ENCODE results near the gene PYGM.
A peak's percentile ranks its signal among the peaks of the same experiment; 100 is the strongest.

DNA sequence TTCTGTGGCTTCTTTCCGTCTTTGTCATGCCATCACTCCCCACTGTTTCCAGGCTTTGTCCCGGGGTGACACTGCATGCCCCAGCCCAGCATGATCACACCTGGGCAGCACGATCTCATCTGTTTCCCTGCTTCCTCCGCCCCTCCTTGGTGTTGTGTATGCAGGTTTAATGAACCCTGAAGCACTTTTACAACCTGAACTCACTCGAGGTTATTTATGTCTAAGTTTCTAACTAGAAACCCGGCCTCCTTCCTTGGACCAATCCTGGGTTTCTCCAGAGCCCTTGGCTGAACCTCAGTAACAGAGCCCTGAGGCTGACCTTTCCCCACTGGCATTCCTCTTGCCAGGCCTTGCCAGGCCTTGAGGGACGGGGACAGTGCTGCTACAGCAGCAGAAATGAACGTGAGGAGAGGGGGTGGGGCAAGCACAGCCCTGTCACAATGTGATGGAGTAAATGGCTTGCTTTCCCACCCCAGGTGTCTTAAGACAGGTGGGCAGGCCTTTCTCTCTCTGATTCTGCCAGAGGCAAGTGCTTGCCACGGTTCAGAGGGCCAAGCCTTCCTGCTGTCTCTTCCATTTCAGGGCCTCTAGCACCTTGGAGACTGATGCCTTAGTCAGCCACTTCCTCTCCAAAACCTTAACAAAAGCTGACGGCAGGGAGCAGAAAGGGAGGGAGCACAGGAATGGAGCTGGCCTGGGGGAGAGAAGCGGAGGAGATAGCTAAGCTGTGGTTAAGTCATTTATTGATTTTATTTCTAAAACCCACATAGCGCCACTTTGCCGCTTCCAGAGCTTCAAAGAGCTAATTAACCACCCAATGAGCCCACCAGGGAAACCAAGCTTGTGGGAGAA is 3.1 kb upstream of the PYGM start:
- TF ChIP-seq, protein P1, sequence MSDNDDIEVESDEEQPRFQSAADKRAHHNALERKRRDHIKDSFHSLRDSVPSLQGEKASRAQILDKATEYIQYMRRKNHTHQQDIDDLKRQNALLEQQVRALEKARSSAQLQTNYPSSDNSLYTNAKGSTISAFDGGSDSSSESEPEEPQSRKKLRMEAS (IDR thresholded peaks at IDR 0.05; ENCODE audit: insufficient read depth, insufficient read length), result no peak
- TF ChIP-seq POLR2A (IDR thresholded peaks at IDR 0.05; ENCODE audit: low read depth, low read length) (no peak), MYC (IDR thresholded peaks at IDR 0.05; ENCODE audit: low read depth, low read length) (no peak), EZH2 (IDR thresholded peaks at IDR 0.05; ENCODE audit: borderline replicate concordance, low read depth, low read length, severe bottlenecking) (no peak), FOS (IDR thresholded peaks at IDR 0.05; ENCODE audit: borderline replicate concordance, insufficient read depth, low read length) (no peak), POLR2AphosphoS5 (IDR thresholded peaks at IDR 0.05; ENCODE audit: insufficient read depth, low read depth, low read length) (peak; percentile 17), JUN (IDR thresholded peaks at IDR 0.05; ENCODE audit: borderline replicate concordance, insufficient read depth, insufficient read length, low read depth) (no peak), GATA2 (IDR thresholded peaks at IDR 0.05; ENCODE audit: insufficient read depth, insufficient read length, low read depth, low read length) (no peak)
- TF ChIP-seq, protein P2, sequence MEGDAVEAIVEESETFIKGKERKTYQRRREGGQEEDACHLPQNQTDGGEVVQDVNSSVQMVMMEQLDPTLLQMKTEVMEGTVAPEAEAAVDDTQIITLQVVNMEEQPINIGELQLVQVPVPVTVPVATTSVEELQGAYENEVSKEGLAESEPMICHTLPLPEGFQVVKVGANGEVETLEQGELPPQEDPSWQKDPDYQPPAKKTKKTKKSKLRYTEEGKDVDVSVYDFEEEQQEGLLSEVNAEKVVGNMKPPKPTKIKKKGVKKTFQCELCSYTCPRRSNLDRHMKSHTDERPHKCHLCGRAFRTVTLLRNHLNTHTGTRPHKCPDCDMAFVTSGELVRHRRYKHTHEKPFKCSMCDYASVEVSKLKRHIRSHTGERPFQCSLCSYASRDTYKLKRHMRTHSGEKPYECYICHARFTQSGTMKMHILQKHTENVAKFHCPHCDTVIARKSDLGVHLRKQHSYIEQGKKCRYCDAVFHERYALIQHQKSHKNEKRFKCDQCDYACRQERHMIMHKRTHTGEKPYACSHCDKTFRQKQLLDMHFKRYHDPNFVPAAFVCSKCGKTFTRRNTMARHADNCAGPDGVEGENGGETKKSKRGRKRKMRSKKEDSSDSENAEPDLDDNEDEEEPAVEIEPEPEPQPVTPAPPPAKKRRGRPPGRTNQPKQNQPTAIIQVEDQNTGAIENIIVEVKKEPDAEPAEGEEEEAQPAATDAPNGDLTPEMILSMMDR (IDR thresholded peaks at IDR 0.05; ENCODE audit: extremely low read depth in 1 of 2, insufficient read depth in 1 of 2, low read depth in 1 of 2, low read length in 2 of 2), result no peak

Data from endothelial cell of umbilical vein (primary cell).